GM12878 (cell line): ENCODE measurements around the gene TRIM41. TPM values are rescaled to one million over a fixed set of nuclear protein-coding genes. Genes with fewer than 3 reads are reported as not detected.
"Not testable (repeated sequence)": the region's sequence is repeated elsewhere in the genome, so short reads cannot be mapped to it uniquely, and the experiment has no call there.

Source experiments
- ATAC-seq: fragments of 200-7000 bp; cut with Tn5 transposase; 3 replicates; pipeline ENCODE4 v1.9.1; 2020; ENCODE audit warnings: mild to moderate bottlenecking, moderate library complexity
- BruUV-seq: library from RNA; stranded (reverse); fragments of 400-500 nt; replicated peaks from 2 replicates; lab custom pipeline; 2021; lab: Mats Ljungman, UMichigan
- CTCF ChIA-PET: fragments of 300-600 bp; sonication (Branson Sonifier 250); formaldehyde crosslinking; extraction: SDS; loops from one replicate; lab custom pipeline; 2021; ENCODE audit warnings: inconsistent platforms; lab: Yijun Ruan, JAX
- POLR2A ChIA-PET: fragments of 350-600 bp; formaldehyde crosslinking; extraction: SDS; loops from one replicate; lab custom pipeline; 2021; ENCODE audit warnings: inconsistent platforms; lab: Charles Lee
- RAD21 ChIA-PET: fragments of 300-600 bp; sonication (Branson Sonifier 250); formaldehyde crosslinking; loops from one replicate; lab custom pipeline; 2023; ENCODE audit warnings: antibody characterized with exemption; ENCODE audit not compliant: unreplicated experiment; lab: Charles Lee
- SMC1A ChIA-PET: fragments of 300-600 bp; sonication (Branson Sonifier 250); formaldehyde crosslinking; loops from one replicate; lab custom pipeline; 2023; ENCODE audit not compliant: unreplicated experiment, uncharacterized antibody; lab: Charles Lee
- DNase-seq: peaks from one replicate; pipeline ENCODE4 v3.0.0-alpha.2; 2011; ENCODE audit warnings: low read depth, low spot score
- FAIRE-seq: peaks from 3 replicates; lab custom pipeline; 2011; peaks lifted over from hg19 to GRCh38; lab: Jason Lieb, UNC
- H2AFZ ChIP-seq: 2 replicates; pipeline ENCODE4 v1.6.0; 2011; ENCODE audit warnings: low read depth, low read length, control low read depth; ENCODE audit not compliant: control insufficient read depth
- H3K27ac ChIP-seq: 2 replicates; pipeline ENCODE4 v1.5.1; 2011; ENCODE audit warnings: control low read depth; ENCODE audit not compliant: control insufficient read depth, insufficient read depth
- H3K27me3 ChIP-seq, 2 experiments: replicated peaks in 1 of 2; 2 replicates each; pipeline versions ENCODE4 v1.6.0 to v1.6.1; 2011; ENCODE audit warnings: low read length in 1 of 2; ENCODE audit not compliant: control insufficient read depth in 2 of 2, insufficient read depth in 2 of 2
- H3K36me3 ChIP-seq, 2 experiments: 2 replicates each; pipeline ENCODE4 v1.5.1; 2011; ENCODE audit warnings: low read length in 1 of 2; ENCODE audit not compliant: control insufficient read depth in 2 of 2, insufficient read depth in 2 of 2
- H3K4me1 ChIP-seq: 2 replicates; pipeline ENCODE4 v1.6.1; 2011; ENCODE audit warnings: mild to moderate bottlenecking, low read length, moderate library complexity, mixed read lengths; ENCODE audit not compliant: control insufficient read depth, insufficient read depth
- H3K4me2 ChIP-seq: 2 replicates; pipeline ENCODE4 v1.6.0; 2011; ENCODE audit warnings: control low read depth; ENCODE audit not compliant: control insufficient read depth, insufficient read depth
- H3K4me3 ChIP-seq: fragments of 200-600 bp; sonication (generic); 2 replicates; pipeline ENCODE4 v1.5.1; 2016
- H3K79me2 ChIP-seq: 2 replicates; pipeline ENCODE4 v1.6.0; 2011; ENCODE audit warnings: low read length; ENCODE audit not compliant: control insufficient read depth, insufficient read depth
- H3K9ac ChIP-seq: 2 replicates; pipeline ENCODE4 v1.8.0; 2011; ENCODE audit warnings: low read length, control low read depth, mixed read lengths; ENCODE audit not compliant: control insufficient read depth, insufficient read depth
- H3K9me3 ChIP-seq: replicated peaks from 3 replicates; pipeline ENCODE4 v1.5.1; 2011; ENCODE audit warnings: mild to moderate bottlenecking, low read length; ENCODE audit not compliant: control insufficient read depth, insufficient read depth
- H4K20me1 ChIP-seq: 2 replicates; pipeline ENCODE4 v1.6.0; 2011; ENCODE audit not compliant: control insufficient read depth, insufficient read depth
- CHD2 ChIP-seq: IDR thresholded peaks from 2 replicates; pipeline ENCODE4 v1.6.1; 2011; ENCODE audit warnings: low read depth, low read length, improper control_type of control experiment, borderline replicate concordance
- CTCF ChIP-seq, 3 experiments: IDR thresholded peaks in 2 of 3; conservative IDR thresholded peaks in 1 of 3; 2 replicates each; pipeline ENCODE4 v1.5.1; 2011; ENCODE audit warnings: low read depth in 3 of 3, low read length in 3 of 3, mild to moderate bottlenecking in 3 of 3, control low read depth in 2 of 3, moderate library complexity in 2 of 3, inconsistent platforms in 1 of 3, mixed read lengths in 1 of 3; ENCODE audit not compliant: control insufficient read depth in 2 of 3, insufficient read depth in 1 of 3; ENCODE audit errors: extremely low read depth in 1 of 3
- POLR2A ChIP-seq: IDR thresholded peaks from 2 replicates; pipeline ENCODE4 v1.6.1; 2011; ENCODE audit warnings: low read depth, mild to moderate bottlenecking, low read length
- POU2F2 ChIP-seq: IDR thresholded peaks from 3 replicates; pipeline ENCODE4 v1.6.1; 2011; ENCODE audit warnings: low read depth, mild to moderate bottlenecking, low read length, borderline replicate concordance
- SMC3 ChIP-seq: IDR thresholded peaks from 2 replicates; pipeline ENCODE4 v1.6.1; 2011; ENCODE audit warnings: low read length, improper control_type of control experiment, borderline replicate concordance
- SP1 ChIP-seq: IDR thresholded peaks from one replicate; pipeline ENCODE4 v1.6.1; 2011; ENCODE audit warnings: low read depth, low read length
- SREBF2 ChIP-seq: IDR thresholded peaks from 2 replicates; pipeline ENCODE4 v1.6.1; 2012; ENCODE audit warnings: mild to moderate bottlenecking, low read length
- YY1 ChIP-seq: IDR thresholded peaks from 2 replicates; pipeline ENCODE4 v1.6.1; 2011; ENCODE audit warnings: low read depth, mild to moderate bottlenecking, low read length
- ZBTB33 ChIP-seq: fragments of 450-650 bp; IDR thresholded peaks from 2 replicates; pipeline ENCODE4 v1.6.1; 2017; ENCODE audit warnings: mild to moderate bottlenecking
- ZNF217 ChIP-seq: fragments of 450-650 bp; IDR thresholded peaks from 2 replicates; pipeline ENCODE4 v1.6.1; 2017; ENCODE audit warnings: antibody characterized with exemption, mild to moderate bottlenecking
- WGBS: methylation state at CpG from one replicate; pipeline ENCODE4 v1.1.6; 2016; ENCODE audit warnings: low lambda C conversion rate; ENCODE audit not compliant: insufficient replicate concordance, insufficient coverage; ENCODE audit errors: missing lambda C conversion rate; 5-methylcytosine and 5-hydroxymethylcytosine counted together
- in situ Hi-C: fragments of 300-500 bp; cut with MboI; formaldehyde crosslinking; loops from 9 replicates; pipeline ENCODE4 v1.14.3; 2018; ENCODE audit warnings: mixed read lengths
- intact Hi-C: fragments of 100-400 bp; cut with micrococcal nuclease; formaldehyde crosslinking; loops from one replicate; pipeline ENCODE4 v1.14.2; 2022; ENCODE audit not compliant: unreplicated experiment
- polyA plus RNA-seq, 11 experiments: library from polyadenylated mRNA; depleted of rRNA in 4 of 11; unstranded in 6 of 11; stranded (reverse) in 5 of 11; fragments of >200 nt; fragmentation: Nextera tagmentation in 4 of 11; fragmentation: Illumina TruSeq in 1 of 11; extraction: Ambion mirVana in 4 of 11; extraction: Trizol in 1 of 11; gene quantifications; 1 replicate in 1 of 11; 2 replicates in 10 of 11; pipeline versions ENCODE4 v1.2.1 to v1.2.3, GENCODE V29; 2011 to 2016; ENCODE audit warnings: inconsistent platforms in 2 of 11, missing spikeins in 2 of 11, low read depth in 1 of 11
- total RNA-seq, 4 experiments: library from RNA; depleted of rRNA in 3 of 4; stranded (reverse); fragments of >200 nt in 3 of 4; fragmentation: Illumina TruSeq in 1 of 4; extraction: Trizol in 1 of 4; gene quantifications; 2 replicates each; pipeline versions ENCODE4 v1.2.1 to v1.2.3, GENCODE V29; 2013 to 2021

TRIM41 gene
- total and polyA plus RNA-seq, 10 of the 15 experiments (the other 5 are each of a cell fraction or from before 2014, with no cell fraction given): 1.0 to 28.9 (median 10.6) TPM

- CTCF ChIA-PET, H3K4me1 ChIP-seq, H3K27ac ChIP-seq: not testable (repeated sequence)
- TF ChIP-seq CTCF (IDR thresholded peaks at IDR 0.05 in 2 of 3, conservative IDR thresholded peaks at IDR 0.05 in 1 of 3; ENCODE audit: control insufficient read depth in 2 of 3, extremely low read depth in 1 of 3, insufficient read depth in 1 of 3, low read depth in 3 of 3, low read length in 3 of 3): 0 out of 6 replicates have a peak, but pooled peaks of 1 of the 3 experiments have one; percentile 2
- TF ChIP-seq, all 136 proteins: peak for 1; not testable (repeated sequence) for 135
- DNase-seq, intact Hi-C loops, H3K4me3 ChIP-seq, H3K36me3 ChIP-seq, H3K4me2 ChIP-seq, H3K27me3 ChIP-seq, H3K79me2 ChIP-seq, BruUV-seq, H3K9ac ChIP-seq, H3K9me3 ChIP-seq, in situ Hi-C loops, H2AFZ ChIP-seq, H4K20me1 ChIP-seq, FAIRE-seq, SMC1A ChIA-PET: not testable (repeated sequence)
- POLR2A ChIA-PET: interaction anchor here (0.6 kb wide), 1 partner anchor 14 kb away, joined by 3 read pairs; no protein-coding TSS in a partner anchor
- RAD21 ChIA-PET: interaction anchor here (0.6 kb wide), 1 partner anchor 485 kb away, joined by 6 read pairs; no protein-coding TSS in a partner anchor
- 0 out of 3 replicates have a peak, but pooled peaks have one; percentile 21 for ATAC-seq
- WGBS: 14% methylated on average over 28 of the region's 28 CpGs
Measured at GRCh38 chr5:181273433-181273744, 50.3 kb downstream of the TRIM41 start.

GRCh38 chr5:181280251-181280762 lies 57.2 kb downstream of the TRIM41 start:
- no peak overlapping the region for H2AFZ ChIP-seq
- intact Hi-C loops: no loop called here
- ChIA-PET SMC1A (no interaction called here), RAD21 (no interaction called here), POLR2A (no interaction called here), CTCF (no interaction called here)
- no TSS peak for BruUV-seq
- DNase-seq (no peak), FAIRE-seq (no peak), ATAC-seq (no peak)
- H3K9me3 ChIP-seq: no peaks in the 10 kb centered on the region
- 57% methylated on average over 7 of the region's 7 CpGs for whole genome bisulfite sequencing
- no peaks in the 10 kb centered on the region for H3K79me2 ChIP-seq
- TF ChIP-seq CTCF (IDR thresholded peaks at IDR 0.05 in 2 of 3, conservative IDR thresholded peaks at IDR 0.05 in 1 of 3; ENCODE audit: control insufficient read depth in 2 of 3, extremely low read depth in 1 of 3, insufficient read depth in 1 of 3, low read depth in 3 of 3, low read length in 3 of 3) (no peak), POU2F2 (no peak), SMC3 (no peak), POLR2A (no peak), CHD2 (no peak), YY1 (no peak), ZBTB33 (no peak), SREBF2 (no peak), ZNF217 (no peak), SP1 (no peak)
- in situ Hi-C loops: no loop called here
- no peaks in the 10 kb centered on the region for H3K4me1 ChIP-seq
- no peak overlapping the region for H3K27ac ChIP-seq
- H3K9ac ChIP-seq: no peak overlapping the region
- H3K36me3 ChIP-seq: no peaks in the 10 kb centered on the region
- H3K27me3 ChIP-seq: no peaks in the 10 kb centered on the region
- H3K4me2 ChIP-seq: no peak overlapping the region
- H3K4me3 ChIP-seq: no peak overlapping the region
- H4K20me1 ChIP-seq: no peaks in the 10 kb centered on the region
